GM19099 (cell line): ENCODE results near the gene ABL1.

ENCODE experiments used
- POLR2A ChIP-seq: IDR thresholded peaks from 3 replicates; pipeline ENCODE4 v1.6.1; 2011; ENCODE audit warnings: low read depth; ENCODE audit not compliant: insufficient read length; ENCODE audit errors: extremely low read depth

The ABL1 gene

GRCh38 chr9:130834371-130835336 is at the start of gene ABL1:
Gene ABL1, plus strand, starts transcription at chr9:130835254. Its CDS starts 193 bp downstream, at chr9:130835447.
- peak; percentile 67 for TF ChIP-seq POLR2A

- no peak for TF ChIP-seq POLR2A
Observed at GRCh38 chr9:130785940-130786508, 49.0 kb upstream of the ABL1 start.

- TF ChIP-seq POLR2A = no peak
Observed at GRCh38 chr9:130786526-130786925, 48.5 kb upstream of the ABL1 start.

GRCh38 chr9:130789747-130790672 is 45.0 kb upstream of the ABL1 start:
- TF ChIP-seq POLR2A = no peak

GRCh38 chr9:130791303-130791894 is 43.7 kb upstream of the ABL1 start:
- TF ChIP-seq POLR2A = no peak

GRCh38 chr9:130793589-130793988 is 41.5 kb upstream of the ABL1 start:
- no peak for TF ChIP-seq POLR2A

- TF ChIP-seq POLR2A = no peak
Observed at GRCh38 chr9:130794923-130795495, 40.0 kb upstream of the ABL1 start.

GRCh38 chr9:130805510-130806326 is 29.3 kb upstream of the ABL1 start:
- TF ChIP-seq POLR2A = no peak

GRCh38 chr9:130806327-130806716 is 28.7 kb upstream of the ABL1 start:
- TF ChIP-seq POLR2A = no peak

GRCh38 chr9:130810609-130811136 is 24.4 kb upstream of the ABL1 start:
- TF ChIP-seq POLR2A = no peak

GRCh38 chr9:130815242-130815808 is 19.7 kb upstream of the ABL1 start:
- TF ChIP-seq POLR2A = no peak

- no peak for TF ChIP-seq POLR2A
Observed at GRCh38 chr9:130817914-130818313, 17.1 kb upstream of the ABL1 start.

GRCh38 chr9:130820135-130820738 is 14.8 kb upstream of the ABL1 start:
- no peak for TF ChIP-seq POLR2A

GRCh38 chr9:130823435-130823834 is 11.6 kb upstream of the ABL1 start:
- no peak for TF ChIP-seq POLR2A
